ENCODE results near the gene EYA4. TPM values are rescaled to one million over a fixed set of nuclear protein-coding genes. Genes with fewer than 3 reads are reported as not detected.

EYA4 gene
- total and polyA plus RNA-seq, 4 donors = 0.60 to 2.3 (median 1.5) TPM

- no peaks in the 10 kb centered on the region for H3K36me3 ChIP-seq (ENCODE audit: control insufficient read depth, insufficient read depth, low read length)
- H3K4me3 ChIP-seq (ENCODE audit: low read depth, low read length) = no peak overlapping the region
- no peak for DNase-seq (ENCODE audit: low read depth in 4 of 6, low spot score in 6 of 6)
- H3K27me3 ChIP-seq (ENCODE audit: control insufficient read depth, insufficient read depth, low read length) = no peaks in the 10 kb centered on the region
- H3K9me3 ChIP-seq (ENCODE audit: control insufficient read depth, insufficient read depth, low read length) = no peaks in the 10 kb centered on the region
- 100% methylated on average over 1 of the region's 1 CpG for WGBS (ENCODE audit: insufficient coverage)
- no peaks in the 10 kb centered on the region for H3K4me1 ChIP-seq (ENCODE audit: control insufficient read depth, insufficient read depth, low read length)
- H3K27ac ChIP-seq (ENCODE audit: low read depth, low read length) = no peak overlapping the region
Observed at GRCh38 chr6:133337308-133337707, 96.2 kb downstream of the EYA4 start.

GRCh38 chr6:133339543-133340384, 98.6 kb downstream of the EYA4 start:
- Histone ChIP-seq H3K27ac (ENCODE audit: low read depth, low read length) (no peak overlapping the region), H3K9me3 (ENCODE audit: control insufficient read depth, insufficient read depth, low read length) (no peaks in the 10 kb centered on the region), H3K4me3 (ENCODE audit: low read depth, low read length) (no peak overlapping the region), H3K36me3 (ENCODE audit: control insufficient read depth, insufficient read depth, low read length) (no peaks in the 10 kb centered on the region), H3K27me3 (ENCODE audit: control insufficient read depth, insufficient read depth, low read length) (no peaks in the 10 kb centered on the region), H3K4me1 (ENCODE audit: control insufficient read depth, insufficient read depth, low read length) (no peaks in the 10 kb centered on the region)
- no peak for DNase-seq (ENCODE audit: low read depth in 4 of 6, low spot score in 6 of 6)
- 92% methylated on average over 5 of the region's 7 CpGs for WGBS (ENCODE audit: insufficient coverage)

- no peak overlapping the region for H3K27ac ChIP-seq (ENCODE audit: low read depth, low read length)
- no peaks in the 10 kb centered on the region for H3K27me3 ChIP-seq (ENCODE audit: control insufficient read depth, insufficient read depth, low read length)
- DNase-seq (ENCODE audit: low read depth in 4 of 6, low spot score in 6 of 6) = no peak
- 84% methylated on average over 3 of the region's 3 CpGs for WGBS (ENCODE audit: insufficient coverage)
- no peaks in the 10 kb centered on the region for H3K4me1 ChIP-seq (ENCODE audit: control insufficient read depth, insufficient read depth, low read length)
- H3K9me3 ChIP-seq (ENCODE audit: control insufficient read depth, insufficient read depth, low read length) = no peaks in the 10 kb centered on the region
- H3K4me3 ChIP-seq (ENCODE audit: low read depth, low read length) = no peak overlapping the region
- H3K36me3 ChIP-seq (ENCODE audit: control insufficient read depth, insufficient read depth, low read length) = no peaks in the 10 kb centered on the region
Observed at GRCh38 chr6:133340557-133340956, 99.4 kb downstream of the EYA4 start.

GRCh38 chr6:133341607-133342158, 100.5 kb downstream of the EYA4 start:
- Histone ChIP-seq H3K27ac (ENCODE audit: low read depth, low read length) (no peak overlapping the region), H3K36me3 (ENCODE audit: control insufficient read depth, insufficient read depth, low read length) (no peaks in the 10 kb centered on the region), H3K9me3 (ENCODE audit: control insufficient read depth, insufficient read depth, low read length) (no peaks in the 10 kb centered on the region), H3K4me3 (ENCODE audit: low read depth, low read length) (no peak overlapping the region), H3K27me3 (ENCODE audit: control insufficient read depth, insufficient read depth, low read length) (no peaks in the 10 kb centered on the region), H3K4me1 (ENCODE audit: control insufficient read depth, insufficient read depth, low read length) (no peaks in the 10 kb centered on the region)
- no peak for DNase-seq (ENCODE audit: low read depth in 4 of 6, low spot score in 6 of 6)
- no CpG with 5 or more reads among the region's 1 CpG for WGBS (ENCODE audit: insufficient coverage)

GRCh38 chr6:133343220-133343619, 102.1 kb downstream of the EYA4 start:
- no peaks in the 10 kb centered on the region for H3K4me1 ChIP-seq (ENCODE audit: control insufficient read depth, insufficient read depth, low read length)
- DNase-seq (ENCODE audit: low read depth in 4 of 6, low spot score in 6 of 6) = no peak
- no peaks in the 10 kb centered on the region for H3K27me3 ChIP-seq (ENCODE audit: control insufficient read depth, insufficient read depth, low read length)
- H3K36me3 ChIP-seq (ENCODE audit: control insufficient read depth, insufficient read depth, low read length) = no peaks in the 10 kb centered on the region
- H3K27ac ChIP-seq (ENCODE audit: low read depth, low read length) = no peak overlapping the region
- H3K9me3 ChIP-seq (ENCODE audit: control insufficient read depth, insufficient read depth, low read length) = no peaks in the 10 kb centered on the region
- no peak overlapping the region for H3K4me3 ChIP-seq (ENCODE audit: low read depth, low read length)
- no CpG with 5 or more reads among the region's 3 CpGs for WGBS (ENCODE audit: insufficient coverage)

- no peak for DNase-seq (ENCODE audit: low read depth in 4 of 6, low spot score in 6 of 6)
- H3K9me3 ChIP-seq (ENCODE audit: control insufficient read depth, insufficient read depth, low read length) = no peaks in the 10 kb centered on the region
- H3K36me3 ChIP-seq (ENCODE audit: control insufficient read depth, insufficient read depth, low read length) = no peaks in the 10 kb centered on the region
- no peak overlapping the region for H3K4me3 ChIP-seq (ENCODE audit: low read depth, low read length)
- no peaks in the 10 kb centered on the region for H3K27me3 ChIP-seq (ENCODE audit: control insufficient read depth, insufficient read depth, low read length)
- H3K27ac ChIP-seq (ENCODE audit: low read depth, low read length) = no peak overlapping the region
- no CpG with 5 or more reads among the region's 3 CpGs for WGBS (ENCODE audit: insufficient coverage)
- H3K4me1 ChIP-seq (ENCODE audit: control insufficient read depth, insufficient read depth, low read length) = no peaks in the 10 kb centered on the region
Observed at GRCh38 chr6:133348846-133349245, 107.7 kb downstream of the EYA4 start.

GRCh38 chr6:133350928-133351327, 109.8 kb downstream of the EYA4 start:
- H3K4me1 ChIP-seq (ENCODE audit: control insufficient read depth, insufficient read depth, low read length) = no peaks in the 10 kb centered on the region
- H3K36me3 ChIP-seq (ENCODE audit: control insufficient read depth, insufficient read depth, low read length) = no peaks in the 10 kb centered on the region
- H3K9me3 ChIP-seq (ENCODE audit: control insufficient read depth, insufficient read depth, low read length) = no peaks in the 10 kb centered on the region
- H3K27me3 ChIP-seq (ENCODE audit: control insufficient read depth, insufficient read depth, low read length) = no peaks in the 10 kb centered on the region
- 83% methylated on average over 1 of the region's 2 CpGs for WGBS (ENCODE audit: insufficient coverage)
- no peak overlapping the region for H3K27ac ChIP-seq (ENCODE audit: low read depth, low read length)
- H3K4me3 ChIP-seq (ENCODE audit: low read depth, low read length) = no peak overlapping the region
- DNase-seq (ENCODE audit: low read depth in 4 of 6, low spot score in 6 of 6) = no peak

- no peak overlapping the region for H3K4me3 ChIP-seq (ENCODE audit: low read depth, low read length)
- WGBS (ENCODE audit: insufficient coverage) = no CpG with 5 or more reads among the region's 1 CpG
- no peaks in the 10 kb centered on the region for H3K4me1 ChIP-seq (ENCODE audit: control insufficient read depth, insufficient read depth, low read length)
Observed at GRCh38 chr6:133352046-133352445, 110.9 kb downstream of the EYA4 start.

GRCh38 chr6:133353061-133353460, 111.9 kb downstream of the EYA4 start:
- Histone ChIP-seq H3K9me3 (ENCODE audit: control insufficient read depth, insufficient read depth, low read length) (no peaks in the 10 kb centered on the region), H3K4me3 (ENCODE audit: low read depth, low read length) (no peak overlapping the region), H3K27me3 (ENCODE audit: control insufficient read depth, insufficient read depth, low read length) (no peaks in the 10 kb centered on the region), H3K4me1 (ENCODE audit: control insufficient read depth, insufficient read depth, low read length) (no peaks in the 10 kb centered on the region), H3K27ac (ENCODE audit: low read depth, low read length) (no peak overlapping the region), H3K36me3 (ENCODE audit: control insufficient read depth, insufficient read depth, low read length) (no peaks in the 10 kb centered on the region)
- DNase-seq (ENCODE audit: low read depth in 4 of 6, low spot score in 6 of 6) = no peak
- no CpG with 5 or more reads among the region's 1 CpG for WGBS (ENCODE audit: insufficient coverage)

More at GRCh38 chr6:133352046-133352445, 110.9 kb downstream of the EYA4 start:
- H3K27ac ChIP-seq (ENCODE audit: low read depth, low read length) = no peak overlapping the region
- no peaks in the 10 kb centered on the region for H3K27me3 ChIP-seq (ENCODE audit: control insufficient read depth, insufficient read depth, low read length)
- DNase-seq (ENCODE audit: low read depth in 4 of 6, low spot score in 6 of 6) = no peak
- H3K9me3 ChIP-seq (ENCODE audit: control insufficient read depth, insufficient read depth, low read length) = no peaks in the 10 kb centered on the region
- no peaks in the 10 kb centered on the region for H3K36me3 ChIP-seq (ENCODE audit: control insufficient read depth, insufficient read depth, low read length)

GRCh38 chr6:133355922-133356321, 114.8 kb downstream of the EYA4 start:
- Histone ChIP-seq H3K4me3 (ENCODE audit: low read depth, low read length) (no peak overlapping the region), H3K36me3 (ENCODE audit: control insufficient read depth, insufficient read depth, low read length) (no peaks in the 10 kb centered on the region), H3K9me3 (ENCODE audit: control insufficient read depth, insufficient read depth, low read length) (no peaks in the 10 kb centered on the region), H3K27ac (ENCODE audit: low read depth, low read length) (no peak overlapping the region), H3K4me1 (ENCODE audit: control insufficient read depth, insufficient read depth, low read length) (no peaks in the 10 kb centered on the region), H3K27me3 (ENCODE audit: control insufficient read depth, insufficient read depth, low read length) (no peaks in the 10 kb centered on the region)
- WGBS (ENCODE audit: insufficient coverage) = 60% methylated on average over 1 of the region's 3 CpGs
- no peak for DNase-seq (ENCODE audit: low read depth in 4 of 6, low spot score in 6 of 6)

Measured in spinal cord (tissue), 10 donors.